Anterior cingulate cortex (tissue), 58 donors: Measurements from ENCODE around the gene BCAP29.
"Not testable (repeated sequence)": the region's sequence is repeated elsewhere in the genome, so short reads cannot be mapped to it uniquely, and the experiment has no call there.

Experiments
- DNase-seq, 58 donors: peaks; one replicate each; lab custom pipeline; 2025; lab: John Stamatoyannopoulos, UW

BCAP29 gene

GRCh38 chr7:107614425-107614824 is 34.4 kb downstream of the BCAP29 start:
- no peak for DNase-seq

GRCh38 chr7:107615910-107616680 is 36.0 kb downstream of the BCAP29 start:
- no peak for DNase-seq

- DNase-seq = no peak
Measured at GRCh38 chr7:107622429-107622828, 42.4 kb downstream of the BCAP29 start.

- no peak for DNase-seq
Measured at GRCh38 chr7:107622894-107623293, 42.8 kb downstream of the BCAP29 start.

- DNase-seq = no peak
Measured at GRCh38 chr7:107627002-107627401, 47.0 kb downstream of the BCAP29 start.

- DNase-seq = peak in 4 of 58 donors; percentile 6 to 13 (median 10)
Measured at GRCh38 chr7:107628461-107629064, 48.5 kb downstream of the BCAP29 start.

- DNase-seq = no peak
Measured at GRCh38 chr7:107630342-107630741, 50.3 kb downstream of the BCAP29 start.

GRCh38 chr7:107631588-107632491 is 51.8 kb downstream of the BCAP29 start:
- DNase-seq = no peak

- DNase-seq = no peak
Measured at GRCh38 chr7:107632492-107632865, 52.4 kb downstream of the BCAP29 start.

- DNase-seq = no peak
Measured at GRCh38 chr7:107638594-107638993, 58.5 kb downstream of the BCAP29 start.

- not testable (repeated sequence) for DNase-seq
Measured at GRCh38 chr7:107639070-107639469, 59.0 kb downstream of the BCAP29 start.

- no peak for DNase-seq
Measured at GRCh38 chr7:107641676-107642075, 61.6 kb downstream of the BCAP29 start.

- DNase-seq = no peak
Measured at GRCh38 chr7:107642501-107642900, 62.5 kb downstream of the BCAP29 start.

GRCh38 chr7:107643407-107643806 is 63.4 kb downstream of the BCAP29 start:
- DNase-seq = no peak

- DNase-seq = no peak
Measured at GRCh38 chr7:107643938-107644308, 63.9 kb downstream of the BCAP29 start.

- peak in 10 of 58 donors; percentile 8 to 73 (median 26) for DNase-seq
Measured at GRCh38 chr7:107644309-107644974, 64.4 kb downstream of the BCAP29 start.

GRCh38 chr7:107652642-107653041 is 72.6 kb downstream of the BCAP29 start:
- no peak for DNase-seq

- no peak for DNase-seq
Measured at GRCh38 chr7:107658467-107658866, 78.4 kb downstream of the BCAP29 start.

- peak in 1 of 58 donors; percentile 4 for DNase-seq
Measured at GRCh38 chr7:107659666-107660065, 79.6 kb downstream of the BCAP29 start.

- peak in 6 of 58 donors; percentile 3 to 17 (median 6) for DNase-seq
Measured at GRCh38 chr7:107660381-107661080, 80.5 kb downstream of the BCAP29 start, which contains the start of gene SLC26A4. SLC26A4 (plus strand) TSS chr7:107660828; CDS start chr7:107661642, 814 bp downstream.
